ENCODE data around the gene RFFL.
"Not testable (repeated sequence)": the region's sequence is repeated elsewhere in the genome, so short reads cannot be mapped to it uniquely, and the experiment has no call there.

Gene RFFL, protein sequence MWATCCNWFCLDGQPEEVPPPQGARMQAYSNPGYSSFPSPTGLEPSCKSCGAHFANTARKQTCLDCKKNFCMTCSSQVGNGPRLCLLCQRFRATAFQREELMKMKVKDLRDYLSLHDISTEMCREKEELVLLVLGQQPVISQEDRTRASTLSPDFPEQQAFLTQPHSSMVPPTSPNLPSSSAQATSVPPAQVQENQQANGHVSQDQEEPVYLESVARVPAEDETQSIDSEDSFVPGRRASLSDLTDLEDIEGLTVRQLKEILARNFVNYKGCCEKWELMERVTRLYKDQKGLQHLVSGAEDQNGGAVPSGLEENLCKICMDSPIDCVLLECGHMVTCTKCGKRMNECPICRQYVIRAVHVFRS

DNA sequence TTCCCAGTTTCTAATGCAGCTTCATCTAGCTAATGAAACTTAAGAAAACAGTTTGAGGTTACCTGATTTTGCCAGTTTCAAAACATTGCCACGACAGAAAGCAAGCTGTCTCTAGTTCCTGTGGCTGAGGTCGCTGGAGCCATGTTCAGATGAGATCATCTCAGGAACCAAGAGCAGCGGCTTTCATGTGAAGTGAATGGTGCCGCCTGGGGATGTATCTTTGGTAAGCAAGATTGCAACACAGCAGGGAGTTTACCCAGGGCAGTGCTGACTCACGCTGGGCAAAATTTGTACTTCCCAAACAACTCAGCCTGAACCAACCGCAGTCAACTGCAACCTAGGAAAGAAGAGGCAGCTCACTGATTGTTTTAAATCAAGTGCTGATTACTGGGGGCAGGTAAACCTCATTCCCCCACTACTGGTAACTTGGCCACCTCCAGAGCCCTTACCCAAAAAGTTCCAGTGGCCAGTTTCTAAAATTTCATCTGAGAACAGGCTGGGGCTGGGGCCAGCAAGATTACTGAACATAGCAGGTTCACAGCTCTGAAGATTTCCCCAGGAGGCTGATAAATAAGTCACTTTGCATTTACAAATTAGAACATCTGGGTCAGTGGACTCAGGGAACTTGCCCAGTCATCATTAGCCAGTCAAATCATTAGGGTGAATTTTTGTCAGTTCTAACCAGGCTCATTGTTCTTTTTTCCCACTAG, at the start of gene RFFL:
TSS of gene RFFL (minus strand) at position 194 of the 710 bp plus-strand sequence. CDS start 37,154 bp downstream, outside the sequence.
- FAIRE-seq: no peak

- not testable (repeated sequence) for FAIRE-seq
Measured at GRCh38 chr17:35110791-35111190, 47.3 kb upstream of the RFFL start.

- FAIRE-seq: no peak
Measured at GRCh38 chr17:35104844-35105450, 41.4 kb upstream of the RFFL start.

DNA sequence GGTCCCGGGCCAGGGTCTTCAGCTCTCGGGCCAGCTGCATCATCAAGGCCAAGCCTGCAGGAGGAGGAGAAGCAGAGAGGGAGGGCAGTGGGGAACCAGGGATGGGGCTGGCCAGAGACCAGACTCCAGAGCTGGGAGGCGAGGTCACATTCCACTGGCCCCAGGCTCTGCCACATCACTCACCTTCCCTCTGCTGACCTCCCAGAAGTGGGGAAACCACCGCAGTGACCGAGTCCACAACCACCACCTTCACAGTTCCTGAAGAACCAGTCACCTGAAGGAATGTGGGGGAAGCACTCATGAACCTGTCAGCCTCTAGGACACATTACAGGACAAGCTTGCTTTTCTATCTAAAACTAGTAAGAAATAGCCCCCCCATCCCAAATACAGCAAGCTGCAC, 39.8 kb upstream of the RFFL start:
- no peak for FAIRE-seq

- FAIRE-seq: no peak
Measured at GRCh38 chr17:35101725-35102124, 38.2 kb upstream of the RFFL start.

DNA sequence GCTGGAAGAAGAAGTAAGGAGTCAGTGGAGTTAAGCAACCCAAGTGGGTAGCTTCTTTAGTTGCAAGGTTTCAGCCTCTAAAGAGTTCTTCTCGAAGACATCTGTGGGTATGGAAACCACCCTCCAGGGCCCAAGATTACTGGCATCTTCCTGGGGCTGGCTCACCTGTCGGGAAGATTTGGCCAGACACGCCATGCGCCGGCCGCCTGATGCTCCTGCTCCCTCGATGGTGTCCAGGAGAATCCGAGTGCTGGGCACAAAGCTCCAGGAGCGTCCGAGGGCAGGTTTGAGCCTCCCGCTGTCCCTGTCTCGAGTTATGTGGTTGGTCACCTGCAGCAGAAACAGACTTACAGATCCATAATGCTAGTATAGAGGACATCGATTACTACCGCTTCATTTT, 37.5 kb upstream of the RFFL start:
- no peak for FAIRE-seq

DNA sequence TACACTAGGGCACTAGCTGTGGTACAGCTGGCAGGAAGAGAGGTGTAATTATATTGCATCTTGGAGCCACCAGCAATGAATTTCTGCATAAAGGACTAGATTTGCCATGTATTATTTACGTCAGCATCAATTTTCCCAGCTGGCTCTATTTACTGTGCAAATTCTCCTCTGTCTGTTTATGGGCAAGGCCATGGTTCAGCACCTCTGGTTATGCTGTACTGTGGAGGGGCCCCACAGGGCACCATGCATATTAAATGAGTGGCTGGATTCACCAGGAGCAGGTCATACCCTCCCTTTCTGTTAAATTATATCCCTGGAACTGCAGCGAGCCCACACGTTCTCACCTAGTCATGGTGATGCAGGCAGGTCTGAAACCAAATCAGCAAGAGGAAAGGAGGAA, 36.4 kb upstream of the RFFL start:
- FAIRE-seq: no peak

- FAIRE-seq: no peak
Measured at GRCh38 chr17:35097776-35098175, 34.3 kb upstream of the RFFL start.

DNA sequence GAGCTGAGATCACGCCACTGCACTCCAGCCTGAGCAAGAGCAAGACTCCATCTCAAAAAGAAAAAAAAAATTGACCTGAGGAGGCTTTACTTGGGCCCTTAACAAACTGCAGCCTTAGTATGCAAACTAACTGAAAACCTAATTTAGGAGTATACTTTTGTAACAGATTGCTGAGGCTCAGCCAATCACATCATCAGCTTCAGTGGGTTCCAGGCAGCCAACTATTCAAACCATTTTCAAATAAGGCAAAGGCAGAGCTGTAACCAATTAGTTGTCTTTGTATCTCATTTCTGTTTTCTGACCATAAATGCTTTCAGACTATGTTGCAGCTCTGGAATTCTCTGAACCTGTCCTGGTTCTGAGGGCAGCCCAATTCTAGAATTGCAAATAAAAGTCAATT, 32.2 kb upstream of the RFFL start:
- no peak for FAIRE-seq

DNA sequence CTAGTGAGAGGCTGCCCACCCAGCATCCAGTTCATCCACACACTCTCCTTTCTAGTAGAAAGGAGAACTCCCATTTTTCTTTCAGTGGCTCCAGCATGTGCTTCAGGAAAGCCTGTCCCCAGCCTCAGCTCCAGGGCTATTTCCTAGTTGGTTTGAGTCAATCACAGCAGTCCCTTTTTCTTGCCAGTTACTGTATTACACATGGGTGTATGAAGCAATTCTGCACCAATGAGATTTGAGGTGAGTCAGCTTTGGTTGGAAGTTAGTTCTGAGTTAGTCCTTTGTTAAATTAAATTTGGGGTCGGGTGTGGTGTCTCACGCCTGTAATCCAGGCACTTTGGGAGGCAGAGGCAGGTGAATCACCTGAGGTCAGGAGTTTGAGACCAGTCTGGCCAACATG, 31.4 kb upstream of the RFFL start:
- no peak for FAIRE-seq

DNA sequence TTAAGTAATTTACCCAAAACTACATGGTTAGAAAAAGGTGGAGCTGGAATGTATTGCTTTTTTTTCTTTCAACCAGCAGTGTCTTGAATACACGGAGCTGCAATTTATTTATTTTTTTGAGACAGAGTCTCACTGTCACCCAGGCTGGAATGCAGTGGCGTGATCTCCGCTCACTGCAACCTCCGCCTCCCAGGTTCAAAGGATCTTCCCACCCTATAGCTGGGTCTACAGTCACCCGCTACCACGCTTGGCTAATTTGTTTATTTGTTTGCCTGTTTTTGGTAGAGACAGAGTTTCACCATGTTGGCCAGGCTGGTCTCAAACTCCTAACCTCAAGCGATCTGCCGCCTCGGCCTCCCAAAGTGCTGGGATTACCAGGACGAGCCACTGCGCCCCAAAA, 27.2 kb upstream of the RFFL start:
- FAIRE-seq: not testable (repeated sequence)

GRCh38 chr17:35089586-35090296, 26.2 kb upstream of the RFFL start:
- no peak for FAIRE-seq

DNA sequence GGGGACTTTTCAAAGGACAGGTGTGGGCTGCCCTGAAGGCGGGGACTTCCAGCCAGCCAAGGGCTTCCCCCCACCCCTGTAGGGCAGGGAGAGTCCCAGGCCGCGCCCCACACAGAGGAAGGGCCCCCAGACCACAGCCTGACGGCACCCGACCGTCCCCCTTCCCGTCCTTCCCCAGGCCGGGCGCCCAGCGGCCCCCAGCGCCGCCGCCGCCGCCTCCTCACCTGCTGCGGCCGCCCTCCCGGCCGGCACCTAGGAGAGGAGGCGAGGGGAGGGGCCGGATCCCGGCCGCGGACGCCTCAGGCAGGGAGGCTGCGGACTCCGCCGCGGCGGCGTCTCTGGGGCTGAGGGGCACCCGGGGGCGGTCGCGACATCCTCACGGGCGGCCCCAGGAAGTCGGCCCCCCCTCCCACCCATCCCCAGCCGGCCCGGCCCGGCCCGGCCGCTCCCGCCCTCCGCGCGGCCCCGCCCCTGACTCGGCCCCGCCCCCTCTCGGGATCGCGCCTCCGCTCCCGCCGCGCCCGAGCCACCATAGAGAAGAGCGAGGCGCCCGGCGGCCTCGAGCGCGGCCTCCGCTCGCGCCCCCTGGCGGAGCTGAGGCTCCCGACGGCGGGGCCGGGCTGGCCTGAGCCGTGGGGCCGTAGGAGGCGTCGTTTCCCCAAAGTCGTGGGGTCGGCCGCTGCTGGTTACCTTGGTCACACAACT, 25.5 kb upstream of the RFFL start:
- FAIRE-seq: no peak

GRCh38 chr17:35088356-35088880, 24.9 kb upstream of the RFFL start:
- no peak for FAIRE-seq

DNA sequence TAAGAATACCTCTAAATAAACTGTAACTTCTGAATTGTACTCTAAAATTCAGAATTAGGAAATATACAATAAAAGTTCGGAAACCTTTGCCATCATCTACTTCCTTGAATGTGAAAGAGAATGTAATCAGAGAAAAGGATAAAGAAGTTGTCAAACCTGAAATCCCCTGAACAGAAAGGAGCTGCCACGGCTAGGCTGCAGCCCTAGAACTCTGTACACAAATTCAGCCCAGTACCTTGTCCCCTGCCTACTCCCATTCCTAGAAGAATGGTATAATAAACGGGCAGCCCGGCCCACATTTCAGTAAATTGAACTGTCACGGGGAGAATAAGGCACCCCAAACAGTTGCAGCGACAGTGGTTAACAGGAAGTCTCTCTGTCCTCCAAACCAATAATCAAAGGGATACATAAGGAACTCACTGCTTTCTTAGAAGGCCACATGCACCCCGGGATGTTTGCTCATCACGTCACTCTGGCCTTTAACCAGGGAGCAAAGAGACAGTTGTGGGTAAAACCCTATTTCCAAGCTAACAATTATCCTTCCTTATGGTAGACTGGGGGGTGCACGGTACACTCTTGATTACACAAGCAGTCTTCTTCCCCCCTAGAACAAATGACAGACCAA, 24.3 kb upstream of the RFFL start:
- FAIRE-seq: no peak

GRCh38 chr17:35086931-35087573, 23.5 kb upstream of the RFFL start:
- FAIRE-seq: no peak

DNA sequence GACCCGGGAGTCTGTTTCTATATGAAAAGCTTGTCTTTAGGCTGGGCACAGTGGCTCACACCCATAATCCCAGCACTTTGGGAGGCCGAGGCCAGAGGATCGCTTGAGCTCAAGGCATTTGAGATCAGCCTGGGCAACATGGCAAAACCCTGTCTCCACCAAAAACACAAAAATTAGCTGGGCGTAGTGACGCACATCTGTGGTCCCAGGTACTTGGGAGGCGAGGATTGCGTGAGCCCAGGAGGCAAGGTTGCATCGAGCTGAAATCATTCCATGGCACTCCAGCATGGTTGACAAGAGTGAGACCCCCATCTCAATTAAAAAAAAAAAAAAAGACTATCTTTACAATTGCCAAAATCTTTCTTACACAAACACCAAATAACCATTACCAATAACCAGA, 22.7 kb upstream of the RFFL start:
- no peak for FAIRE-seq

GRCh38 chr17:35084987-35085386, 21.5 kb upstream of the RFFL start:
- no peak for FAIRE-seq

DNA sequence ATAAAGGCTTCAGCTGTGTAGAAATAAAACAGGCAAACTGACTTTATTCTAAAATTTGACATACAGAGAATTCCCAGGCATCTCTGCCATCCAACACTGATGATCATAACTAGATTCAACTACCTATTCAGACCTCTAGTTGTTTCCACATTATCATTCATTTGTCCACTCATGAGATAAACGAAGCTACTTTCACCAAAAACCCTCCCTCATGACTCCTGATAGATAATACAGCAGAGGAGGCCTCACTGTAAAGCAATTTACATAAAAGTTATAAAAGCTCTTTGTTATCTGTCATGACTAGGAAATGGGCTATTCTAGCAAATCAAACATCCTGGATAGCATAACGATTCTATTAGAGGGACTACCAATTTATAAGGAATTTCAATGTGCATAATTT, 19.6 kb upstream of the RFFL start:
- no peak for FAIRE-seq

- no peak for FAIRE-seq
Measured at GRCh38 chr17:35082073-35082657, 18.7 kb upstream of the RFFL start.

- no peak for FAIRE-seq
Measured at GRCh38 chr17:35081638-35082037, 18.1 kb upstream of the RFFL start.

Data from G401.6 (cell line).